ENCODE data around the gene SAPCD2. TPM values are rescaled to one million over a fixed set of nuclear protein-coding genes. Genes with fewer than 3 reads are reported as not detected.

The SAPCD2 gene
- total and polyA plus RNA-seq, 2 of the 8 experiments (the other 6 are each of a cell fraction or from before 2014, with no cell fraction given) = 12.7 to 32.1 TPM

Small RNAs within 50 kb of the gene (small RNA-seq; reads per million reads assigned to genes)
- gene RF00153 (ENCODE audit: insufficient read depth) = not detected

Other genes starting within 250 kb of the SAPCD2 start
Only the 30 nearest of the 36 such genes appear.
- gene TRAF2, start 184.0 kb downstream of the SAPCD2 start, total RNA-seq (2021; fragmentation: NEBNext Ultra II Directional; extraction: Animal tissue kit (Norgen Biotek cat#: 25700)) = 50.2 and 50.5 TPM in 2 replicates
- gene TRAF2, start 184.0 kb downstream of the SAPCD2 start, polyA plus RNA-seq (2011; rRNA removed) = 26.9 and 39.3 TPM in 2 replicates
- 49.0 and 49.5 TPM in 2 replicates for gene FBXW5, start 125.8 kb downstream of the SAPCD2 start, total RNA-seq (2021; fragmentation: NEBNext Ultra II Directional; extraction: Animal tissue kit (Norgen Biotek cat#: 25700))
- gene FBXW5, start 125.8 kb downstream of the SAPCD2 start, polyA plus RNA-seq (2011; rRNA removed) = 71.0 and 93.6 TPM in 2 replicates
- gene C8G, start 125.3 kb downstream of the SAPCD2 start, total RNA-seq (2021; fragmentation: NEBNext Ultra II Directional; extraction: Animal tissue kit (Norgen Biotek cat#: 25700)) = 0.80 TPM in 1 of 2 replicates, not detected in the other
- gene C8G, start 125.3 kb downstream of the SAPCD2 start, polyA plus RNA-seq (2011; rRNA removed) = 0.62 and 1.8 TPM in 2 replicates
- gene LCN12, start 118.3 kb downstream of the SAPCD2 start, total RNA-seq (2021; fragmentation: NEBNext Ultra II Directional; extraction: Animal tissue kit (Norgen Biotek cat#: 25700)) = 1.5 and 1.7 TPM in 2 replicates
- 1.1 and 2.1 TPM in 2 replicates for gene LCN12, start 118.3 kb downstream of the SAPCD2 start, polyA plus RNA-seq (2011; rRNA removed)
- 2.2 and 2.3 TPM in 2 replicates for gene PTGDS, start 93.1 kb downstream of the SAPCD2 start, total RNA-seq (2021; fragmentation: NEBNext Ultra II Directional; extraction: Animal tissue kit (Norgen Biotek cat#: 25700))
- 1.7 and 2.5 TPM in 2 replicates for gene PTGDS, start 93.1 kb downstream of the SAPCD2 start, polyA plus RNA-seq (2011; rRNA removed)
- 0.15 TPM in 1 of 2 replicates, not detected in the other for gene LCNL1, start 87.6 kb downstream of the SAPCD2 start, total RNA-seq (2021; fragmentation: NEBNext Ultra II Directional; extraction: Animal tissue kit (Norgen Biotek cat#: 25700))
- gene LCNL1, start 87.6 kb downstream of the SAPCD2 start, polyA plus RNA-seq (2011; rRNA removed) = 0.11 and 0.35 TPM in 2 replicates
- 40.8 and 43.4 TPM in 2 replicates for gene PAXX, start 78.1 kb downstream of the SAPCD2 start, total RNA-seq (2021; fragmentation: NEBNext Ultra II Directional; extraction: Animal tissue kit (Norgen Biotek cat#: 25700))
- gene PAXX, start 78.1 kb downstream of the SAPCD2 start, polyA plus RNA-seq (2011; rRNA removed) = 45.9 and 56.8 TPM in 2 replicates
- not detected in 2 replicates for gene CLIC3, start 74.0 kb downstream of the SAPCD2 start, total RNA-seq (2021; fragmentation: NEBNext Ultra II Directional; extraction: Animal tissue kit (Norgen Biotek cat#: 25700))
- gene CLIC3, start 74.0 kb downstream of the SAPCD2 start, polyA plus RNA-seq (2011; rRNA removed) = 0.12 and 0.33 TPM in 2 replicates
- 12.5 and 15.2 TPM in 2 replicates for gene ABCA2, start 42.3 kb downstream of the SAPCD2 start, total RNA-seq (2021; fragmentation: NEBNext Ultra II Directional; extraction: Animal tissue kit (Norgen Biotek cat#: 25700))
- gene ABCA2, start 42.3 kb downstream of the SAPCD2 start, polyA plus RNA-seq (2011; rRNA removed) = 14.3 and 21.9 TPM in 2 replicates
- not detected in 2 replicates for gene FUT7, start 38.5 kb downstream of the SAPCD2 start, total RNA-seq (2021; fragmentation: NEBNext Ultra II Directional; extraction: Animal tissue kit (Norgen Biotek cat#: 25700))
- gene FUT7, start 38.5 kb downstream of the SAPCD2 start, polyA plus RNA-seq (2011; rRNA removed) = not detected in 2 replicates
- 41.9 and 44.1 TPM in 2 replicates for gene NPDC1, start 24.4 kb downstream of the SAPCD2 start, total RNA-seq (2021; fragmentation: NEBNext Ultra II Directional; extraction: Animal tissue kit (Norgen Biotek cat#: 25700))
- 26.2 and 43.6 TPM in 2 replicates for gene NPDC1, start 24.4 kb downstream of the SAPCD2 start, polyA plus RNA-seq (2011; rRNA removed)
- 3.2 and 3.8 TPM in 2 replicates for gene ENTPD2, start 16.5 kb downstream of the SAPCD2 start, total RNA-seq (2021; fragmentation: NEBNext Ultra II Directional; extraction: Animal tissue kit (Norgen Biotek cat#: 25700))
- gene ENTPD2, start 16.5 kb downstream of the SAPCD2 start, polyA plus RNA-seq (2011; rRNA removed) = 0.65 and 1.9 TPM in 2 replicates
- gene UAP1L1, start 7.0 kb upstream of the SAPCD2 start, total RNA-seq (2021; fragmentation: NEBNext Ultra II Directional; extraction: Animal tissue kit (Norgen Biotek cat#: 25700)) = 5.4 and 5.5 TPM in 2 replicates
- gene UAP1L1, start 7.0 kb upstream of the SAPCD2 start, polyA plus RNA-seq (2011; rRNA removed) = 2.0 and 3.5 TPM in 2 replicates
- gene MAN1B1, start 16.4 kb upstream of the SAPCD2 start, total RNA-seq (2021; fragmentation: NEBNext Ultra II Directional; extraction: Animal tissue kit (Norgen Biotek cat#: 25700)) = 35.1 and 36.3 TPM in 2 replicates
- gene MAN1B1, start 16.4 kb upstream of the SAPCD2 start, polyA plus RNA-seq (2011; rRNA removed) = 33.7 and 36.5 TPM in 2 replicates
- 21.2 and 21.5 TPM in 2 replicates for gene DPP7, start 44.2 kb upstream of the SAPCD2 start, total RNA-seq (2021; fragmentation: NEBNext Ultra II Directional; extraction: Animal tissue kit (Norgen Biotek cat#: 25700))
- gene DPP7, start 44.2 kb upstream of the SAPCD2 start, polyA plus RNA-seq (2011; rRNA removed) = 26.8 and 34.7 TPM in 2 replicates
- 2.1 TPM in 2 replicates for gene GRIN1, start 68.6 kb upstream of the SAPCD2 start, total RNA-seq (2021; fragmentation: NEBNext Ultra II Directional; extraction: Animal tissue kit (Norgen Biotek cat#: 25700))
- 0.48 and 1.3 TPM in 2 replicates for gene GRIN1, start 68.6 kb upstream of the SAPCD2 start, polyA plus RNA-seq (2011; rRNA removed)
- 0.34 and 0.36 TPM in 2 replicates for gene LRRC26, start 99.5 kb upstream of the SAPCD2 start, total RNA-seq (2021; fragmentation: NEBNext Ultra II Directional; extraction: Animal tissue kit (Norgen Biotek cat#: 25700))
- 0.85 and 1.0 TPM in 2 replicates for gene LRRC26, start 99.5 kb upstream of the SAPCD2 start, polyA plus RNA-seq (2011; rRNA removed)
- not detected in 2 replicates for gene TMEM210, start 101.5 kb upstream of the SAPCD2 start, total RNA-seq (2021; fragmentation: NEBNext Ultra II Directional; extraction: Animal tissue kit (Norgen Biotek cat#: 25700))
- not detected in 2 replicates for gene TMEM210, start 101.5 kb upstream of the SAPCD2 start, polyA plus RNA-seq (2011; rRNA removed)
- 37.7 and 41.9 TPM in 2 replicates for gene ANAPC2, start 118.0 kb upstream of the SAPCD2 start, total RNA-seq (2021; fragmentation: NEBNext Ultra II Directional; extraction: Animal tissue kit (Norgen Biotek cat#: 25700))
- 30.2 and 44.3 TPM in 2 replicates for gene ANAPC2, start 118.0 kb upstream of the SAPCD2 start, polyA plus RNA-seq (2011; rRNA removed)
- 87.3 and 91.3 TPM in 2 replicates for gene SSNA1, start 118.1 kb upstream of the SAPCD2 start, total RNA-seq (2021; fragmentation: NEBNext Ultra II Directional; extraction: Animal tissue kit (Norgen Biotek cat#: 25700))
- 157 and 182 TPM in 2 replicates for gene SSNA1, start 118.1 kb upstream of the SAPCD2 start, polyA plus RNA-seq (2011; rRNA removed)
- 23.2 and 27.2 TPM in 2 replicates for gene TPRN, start 130.2 kb upstream of the SAPCD2 start, total RNA-seq (2021; fragmentation: NEBNext Ultra II Directional; extraction: Animal tissue kit (Norgen Biotek cat#: 25700))
- 9.7 and 14.9 TPM in 2 replicates for gene TPRN, start 130.2 kb upstream of the SAPCD2 start, polyA plus RNA-seq (2011; rRNA removed)
- 44.1 and 44.2 TPM in 2 replicates for gene TMEM203, start 135.1 kb upstream of the SAPCD2 start, total RNA-seq (2021; fragmentation: NEBNext Ultra II Directional; extraction: Animal tissue kit (Norgen Biotek cat#: 25700))
- gene TMEM203, start 135.1 kb upstream of the SAPCD2 start, polyA plus RNA-seq (2011; rRNA removed) = 57.1 and 67.1 TPM in 2 replicates
- gene NDOR1, start 135.1 kb upstream of the SAPCD2 start, total RNA-seq (2021; fragmentation: NEBNext Ultra II Directional; extraction: Animal tissue kit (Norgen Biotek cat#: 25700)) = 32.3 and 33.2 TPM in 2 replicates
- 25.7 and 42.4 TPM in 2 replicates for gene NDOR1, start 135.1 kb upstream of the SAPCD2 start, polyA plus RNA-seq (2011; rRNA removed)
- gene RNF208, start 151.7 kb upstream of the SAPCD2 start, total RNA-seq (2021; fragmentation: NEBNext Ultra II Directional; extraction: Animal tissue kit (Norgen Biotek cat#: 25700)) = 7.7 and 8.9 TPM in 2 replicates
- 2.7 and 4.8 TPM in 2 replicates for gene RNF208, start 151.7 kb upstream of the SAPCD2 start, polyA plus RNA-seq (2011; rRNA removed)
- gene CYSRT1, start 154.6 kb upstream of the SAPCD2 start, total RNA-seq (2021; fragmentation: NEBNext Ultra II Directional; extraction: Animal tissue kit (Norgen Biotek cat#: 25700)) = 1.0 and 1.6 TPM in 2 replicates
- 6.5 and 7.6 TPM in 2 replicates for gene CYSRT1, start 154.6 kb upstream of the SAPCD2 start, polyA plus RNA-seq (2011; rRNA removed)
- 0.17 TPM in 1 of 2 replicates, not detected in the other for gene RNF224, start 156.9 kb upstream of the SAPCD2 start, total RNA-seq (2021; fragmentation: NEBNext Ultra II Directional; extraction: Animal tissue kit (Norgen Biotek cat#: 25700))
- gene RNF224, start 156.9 kb upstream of the SAPCD2 start, polyA plus RNA-seq (2011; rRNA removed) = 0.24 and 0.25 TPM in 2 replicates
- gene SLC34A3, start 160.3 kb upstream of the SAPCD2 start, total RNA-seq (2021; fragmentation: NEBNext Ultra II Directional; extraction: Animal tissue kit (Norgen Biotek cat#: 25700)) = not detected in 2 replicates
- gene SLC34A3, start 160.3 kb upstream of the SAPCD2 start, polyA plus RNA-seq (2011; rRNA removed) = 0.06 and 0.08 TPM in 2 replicates
- 307 and 311 TPM in 2 replicates for gene TUBB4B, start 170.7 kb upstream of the SAPCD2 start, total RNA-seq (2021; fragmentation: NEBNext Ultra II Directional; extraction: Animal tissue kit (Norgen Biotek cat#: 25700))
- 280 and 342 TPM in 2 replicates for gene TUBB4B, start 170.7 kb upstream of the SAPCD2 start, polyA plus RNA-seq (2011; rRNA removed)
- not detected in 2 replicates for gene STPG3, start 180.7 kb upstream of the SAPCD2 start, total RNA-seq (2021; fragmentation: NEBNext Ultra II Directional; extraction: Animal tissue kit (Norgen Biotek cat#: 25700))
- gene STPG3, start 180.7 kb upstream of the SAPCD2 start, polyA plus RNA-seq (2011; rRNA removed) = 0.14 TPM in 1 of 2 replicates, not detected in the other
- 70.8 and 78.0 TPM in 2 replicates for gene NELFB, start 184.8 kb upstream of the SAPCD2 start, total RNA-seq (2021; fragmentation: NEBNext Ultra II Directional; extraction: Animal tissue kit (Norgen Biotek cat#: 25700))
- gene NELFB, start 184.8 kb upstream of the SAPCD2 start, polyA plus RNA-seq (2011; rRNA removed) = 57.6 and 86.5 TPM in 2 replicates